Stimulated activated CD8-positive, alpha-beta memory T cell treated with anti-CD3 and anti-CD28 coated beads, Interleukin-15, amount 100 ng/mL, for 1 hour (primary cell): ENCODE measurements around the gene DMBT1.

Experiments
- DNase-seq: peaks from one replicate; pipeline ENCODE4 v3.0.0-alpha.2; 2020; ENCODE audit warnings: low read depth

DMBT1 gene

DNA sequence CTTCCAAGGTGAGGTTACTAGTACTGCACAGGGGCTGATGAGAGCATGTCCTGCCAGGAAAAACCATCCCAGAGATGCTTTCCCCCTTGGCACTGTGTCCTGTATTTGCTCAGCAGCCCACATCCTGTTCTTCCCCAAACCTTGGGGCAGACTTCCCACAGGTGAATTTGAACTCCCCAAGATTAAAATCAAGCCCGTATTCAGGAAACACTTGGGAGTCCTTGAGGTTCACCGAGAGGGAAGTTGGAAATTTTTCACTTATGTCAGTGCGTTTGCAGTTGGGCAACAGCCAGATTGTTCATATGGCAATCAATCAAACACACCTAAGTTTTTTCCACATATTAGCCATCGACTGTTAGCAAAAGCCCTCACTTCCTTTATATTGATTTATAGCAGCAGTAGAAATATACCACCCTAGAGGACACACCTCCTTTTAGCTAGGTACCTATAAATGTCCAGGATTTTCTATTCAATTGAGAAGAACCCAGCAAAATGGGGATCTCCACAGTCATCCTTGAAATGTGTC lies at the start of gene DMBT1:
Gene DMBT1 (plus strand): TSS at position 476 of the 526 bp plus-strand sequence. CDS start 17 bp downstream, at position 493.
- no peak for DNase-seq

DNA sequence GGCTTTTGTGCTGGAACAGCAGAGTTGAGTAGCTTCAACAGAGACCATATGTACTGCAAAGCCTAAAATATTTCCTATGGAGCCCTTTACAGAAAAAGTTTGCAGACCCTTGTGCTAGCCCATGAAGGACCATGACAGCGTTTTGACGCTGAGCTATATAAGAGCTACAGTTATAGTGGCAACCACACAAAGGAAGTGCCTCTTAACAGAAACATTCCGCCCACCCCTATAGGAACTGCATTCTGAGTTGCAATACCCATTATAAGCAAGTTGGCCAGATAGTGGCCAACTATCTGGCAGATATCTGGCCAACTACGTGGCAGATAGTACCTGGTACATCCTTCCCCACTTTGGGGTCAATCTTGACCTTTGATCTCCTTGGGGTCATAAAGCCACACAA lies 47.5 kb upstream of the DMBT1 start:
- no peak for DNase-seq

DNA sequence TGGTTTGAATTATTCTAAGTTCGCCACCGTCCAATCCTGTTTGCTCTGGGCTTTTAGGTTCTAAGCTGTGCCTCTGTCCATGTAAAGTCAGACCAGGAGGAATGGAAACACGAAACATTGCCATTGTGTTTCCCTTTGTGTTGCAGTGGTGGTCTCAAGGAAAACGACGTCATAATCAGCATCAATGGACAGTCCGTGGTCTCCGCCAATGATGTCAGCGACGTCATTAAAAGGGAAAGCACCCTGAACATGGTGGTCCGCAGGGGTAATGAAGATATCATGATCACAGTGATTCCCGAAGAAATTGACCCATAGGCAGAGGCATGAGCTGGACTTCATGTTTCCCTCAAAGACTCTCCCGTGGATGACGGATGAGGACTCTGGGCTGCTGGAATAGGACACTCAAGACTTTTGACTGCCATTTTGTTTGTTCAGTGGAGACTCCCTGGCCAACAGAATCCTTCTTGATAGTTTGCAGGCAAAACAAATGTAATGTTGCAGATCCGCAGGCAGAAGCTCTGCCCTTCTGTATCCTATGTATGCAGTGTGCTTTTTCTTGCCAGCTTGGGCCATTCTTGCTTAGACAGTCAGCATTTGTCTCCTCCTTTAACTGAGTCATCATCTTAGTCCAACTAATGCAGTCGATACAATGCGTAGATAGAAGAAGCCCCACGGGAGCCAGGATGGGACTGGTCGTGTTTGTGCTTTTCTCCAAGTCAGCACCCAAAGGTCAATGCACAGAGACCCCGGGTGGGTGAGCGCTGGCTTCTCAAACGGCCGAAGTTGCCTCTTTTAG lies 46.3 kb upstream of the DMBT1 start:
- no peak for DNase-seq

DNA sequence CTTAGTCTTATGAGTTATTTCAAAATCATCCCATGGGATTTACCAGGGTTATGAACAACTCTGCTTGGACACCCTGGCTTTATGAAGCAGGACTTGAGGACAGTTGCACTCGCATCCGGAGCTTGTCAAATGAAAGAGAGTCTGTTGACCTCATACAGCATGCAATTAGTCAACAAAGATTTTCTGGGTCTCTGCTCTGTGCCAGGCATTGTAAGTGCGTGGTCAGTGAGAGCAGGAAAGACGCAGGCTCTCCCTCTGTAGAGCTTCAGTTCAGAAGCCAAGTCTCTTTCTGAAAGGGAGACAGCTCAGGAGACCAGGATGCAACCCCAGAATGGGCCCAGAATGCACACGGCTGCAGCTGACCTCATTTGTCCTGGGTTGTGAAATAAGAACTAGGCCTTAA lies 45.5 kb upstream of the DMBT1 start:
- no peak for DNase-seq

DNA sequence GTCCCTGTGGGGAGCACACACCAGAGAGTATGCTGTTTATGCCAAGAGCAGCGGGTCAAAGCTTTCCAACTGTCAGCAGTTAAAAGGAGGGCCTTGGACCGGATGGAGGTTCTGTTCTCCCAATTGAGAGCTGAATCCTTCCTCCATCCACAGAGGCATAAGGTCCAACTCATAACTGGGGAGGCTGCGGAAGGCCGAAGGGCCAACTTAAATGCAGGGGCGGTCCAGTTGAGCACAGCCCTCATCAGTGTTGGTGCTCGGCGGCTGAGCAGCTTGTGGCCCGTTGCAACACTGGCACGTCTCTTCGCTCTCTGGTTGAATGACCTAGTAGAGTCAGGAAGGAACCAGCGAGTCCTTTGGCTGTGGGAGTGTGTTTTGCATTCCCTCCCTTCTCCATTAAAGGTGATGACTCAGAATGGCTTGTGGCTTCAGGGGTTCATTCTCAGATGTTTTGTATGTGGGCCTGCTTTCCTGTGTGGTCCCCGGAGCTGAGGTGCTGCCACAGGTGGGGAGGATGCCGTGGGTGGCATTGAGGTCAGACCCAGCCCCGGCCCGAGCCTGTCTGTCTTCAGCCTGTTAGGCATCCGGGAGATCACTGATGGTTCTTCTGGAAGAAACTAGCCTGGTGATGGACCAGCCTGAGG lies 44.8 kb upstream of the DMBT1 start:
- no peak for DNase-seq

DNA sequence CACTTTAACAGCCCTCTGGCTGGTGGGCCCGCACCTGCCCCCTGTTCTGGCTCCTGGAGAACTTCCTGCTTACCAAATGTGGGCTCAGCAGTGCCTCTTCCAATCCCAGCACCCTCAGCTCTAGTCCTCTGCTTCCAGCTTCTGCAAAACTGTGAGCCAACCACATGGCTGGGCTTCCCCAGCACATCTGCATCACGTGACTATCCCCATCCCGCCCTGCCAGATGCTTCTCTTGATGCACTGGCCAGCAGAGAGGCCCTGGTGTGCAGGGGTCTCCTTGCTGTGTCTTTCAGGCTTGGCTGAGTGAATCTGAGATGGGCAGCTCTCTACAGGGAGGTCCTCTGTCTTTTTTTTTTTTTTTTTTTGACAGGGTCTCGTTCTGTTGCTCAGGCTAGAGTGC lies 43.8 kb upstream of the DMBT1 start:
- no peak for DNase-seq

DNA sequence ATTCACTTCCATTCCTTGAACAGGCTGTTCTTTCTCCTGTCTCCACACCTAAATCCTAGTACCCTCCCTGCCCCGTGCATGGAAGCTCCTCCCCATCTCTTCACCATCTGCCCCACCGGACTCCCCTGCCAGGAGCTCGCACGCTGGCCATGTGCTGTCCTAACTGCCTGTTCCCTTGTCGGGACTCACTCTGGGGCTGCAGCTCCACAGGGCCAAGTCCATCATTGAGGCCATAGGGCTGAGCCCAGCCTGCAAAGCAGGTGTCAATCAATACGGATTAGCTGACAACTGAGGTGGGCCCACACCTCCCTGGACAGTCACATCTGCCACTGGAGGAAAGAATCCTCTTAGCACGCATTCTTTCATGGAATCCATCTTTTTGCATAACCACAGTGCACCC lies 41.4 kb upstream of the DMBT1 start:
- DNase-seq: no peak

DNA sequence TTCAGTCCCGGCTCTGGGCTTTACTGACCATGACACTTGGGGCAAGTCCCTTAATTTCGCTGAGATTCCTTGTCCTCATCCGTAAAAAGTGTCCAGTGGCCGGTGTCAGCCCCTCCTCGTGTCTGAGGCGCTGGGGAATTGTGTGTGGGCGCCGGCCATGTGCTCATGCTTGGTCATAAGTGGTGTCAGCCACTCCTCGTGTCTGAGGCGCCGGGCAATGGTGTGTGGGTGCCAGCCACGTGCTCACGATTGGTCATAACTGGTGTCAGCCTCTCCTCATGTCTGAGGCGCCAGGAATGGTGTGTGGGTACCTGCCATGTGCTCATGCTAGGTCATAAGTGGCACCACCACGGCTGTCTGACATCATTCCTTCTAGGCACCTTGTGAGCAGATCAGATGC lies 40.7 kb upstream of the DMBT1 start:
- no peak for DNase-seq

DNA sequence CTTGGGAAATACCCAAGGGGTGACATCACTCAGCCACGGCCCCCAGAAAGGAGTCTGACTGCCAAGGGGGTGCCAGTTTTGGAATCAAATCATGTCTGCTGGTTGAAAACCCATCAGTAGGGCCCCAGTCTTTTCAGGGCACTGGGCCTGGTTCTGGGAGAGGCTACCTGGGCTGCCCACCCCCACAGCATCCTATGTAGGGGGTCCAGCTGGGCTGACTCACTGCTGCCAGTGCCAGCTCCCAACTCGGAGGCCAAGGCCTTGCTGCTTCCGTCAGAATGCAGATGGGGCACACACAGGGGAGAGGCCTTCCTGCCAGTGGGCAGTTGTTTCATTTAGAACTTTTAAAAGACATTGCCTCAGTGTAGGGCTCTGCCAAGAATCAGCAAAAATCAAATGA lies 39.5 kb upstream of the DMBT1 start:
- no peak for DNase-seq

DNA sequence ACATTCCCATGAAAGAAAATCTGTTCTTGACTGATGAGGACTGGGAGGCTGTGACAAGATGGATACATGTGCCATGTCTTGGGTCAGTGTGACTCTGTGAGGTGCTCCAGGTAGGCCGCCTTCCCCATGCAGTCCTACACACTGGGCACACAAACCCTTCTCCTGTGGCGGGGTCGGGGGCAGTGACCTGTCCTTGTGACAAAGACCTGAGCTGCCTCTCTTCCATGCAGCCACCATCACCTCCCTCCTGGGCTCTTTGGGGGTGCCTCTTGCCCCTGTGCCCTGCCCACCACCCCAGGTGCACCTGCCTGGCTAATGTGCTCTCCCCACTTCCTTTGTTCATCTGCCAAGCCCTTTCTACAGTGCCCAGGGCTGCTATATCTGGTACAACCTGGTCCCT lies 35.7 kb upstream of the DMBT1 start:
- no peak for DNase-seq

DNA sequence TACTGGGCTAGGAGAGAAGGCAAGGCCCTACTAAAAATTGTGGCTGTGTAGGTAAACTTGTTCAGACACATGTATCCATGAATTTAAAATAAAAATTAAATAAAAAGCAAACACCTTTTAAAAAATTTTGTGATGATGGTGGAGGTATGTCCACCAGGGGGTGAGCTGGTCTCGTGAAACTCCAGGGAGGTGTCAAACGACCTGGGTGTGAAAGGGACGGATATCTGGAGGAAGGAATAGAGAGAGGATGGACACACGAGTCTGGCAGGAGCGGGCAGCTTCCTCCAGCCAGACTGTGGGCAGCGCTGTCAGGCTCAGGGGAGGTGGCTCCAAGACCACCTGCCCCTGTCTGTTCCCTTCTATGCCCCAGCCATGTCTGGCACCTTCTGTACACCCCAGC lies 34.8 kb upstream of the DMBT1 start:
- DNase-seq: no peak

DNA sequence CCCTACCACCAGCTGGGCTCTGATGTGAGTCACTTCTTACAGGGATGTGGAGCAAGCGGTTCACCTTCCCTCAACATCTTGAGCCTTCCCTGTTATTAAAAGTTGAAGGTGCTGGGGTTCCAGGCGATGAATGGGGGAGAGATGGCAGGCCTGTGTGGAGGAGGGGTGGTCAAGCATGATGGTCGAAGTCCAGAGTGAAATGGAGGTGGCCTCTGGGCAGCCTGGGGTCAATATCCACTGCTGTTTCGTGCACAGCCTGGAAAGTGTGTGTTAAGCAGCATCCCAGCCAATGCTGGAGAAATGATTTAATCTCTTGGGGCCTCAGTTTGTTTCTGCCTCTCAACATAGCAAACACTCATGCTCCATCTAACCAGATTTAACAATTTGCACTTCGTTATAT lies 33.7 kb upstream of the DMBT1 start:
- DNase-seq: no peak

DNA sequence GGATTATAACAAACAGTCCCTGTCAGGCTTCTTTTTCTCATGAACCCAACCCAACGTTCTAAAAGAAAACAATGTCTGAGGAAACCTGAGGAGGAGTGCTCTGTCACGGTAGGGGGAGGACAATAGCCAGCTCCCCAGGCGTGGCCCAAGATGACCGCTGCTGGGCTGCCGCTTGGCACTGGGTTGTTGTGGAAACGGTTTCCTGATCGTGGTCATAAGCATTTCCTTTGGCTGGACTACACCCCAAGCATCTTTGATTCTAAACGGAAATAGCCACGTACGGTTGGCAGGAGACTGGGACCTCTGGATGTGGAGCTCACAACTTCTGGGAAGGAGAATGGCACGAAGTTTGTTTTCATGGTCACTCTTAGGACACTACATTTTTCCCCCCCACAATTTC lies 30.4 kb upstream of the DMBT1 start:
- no peak for DNase-seq

DNA sequence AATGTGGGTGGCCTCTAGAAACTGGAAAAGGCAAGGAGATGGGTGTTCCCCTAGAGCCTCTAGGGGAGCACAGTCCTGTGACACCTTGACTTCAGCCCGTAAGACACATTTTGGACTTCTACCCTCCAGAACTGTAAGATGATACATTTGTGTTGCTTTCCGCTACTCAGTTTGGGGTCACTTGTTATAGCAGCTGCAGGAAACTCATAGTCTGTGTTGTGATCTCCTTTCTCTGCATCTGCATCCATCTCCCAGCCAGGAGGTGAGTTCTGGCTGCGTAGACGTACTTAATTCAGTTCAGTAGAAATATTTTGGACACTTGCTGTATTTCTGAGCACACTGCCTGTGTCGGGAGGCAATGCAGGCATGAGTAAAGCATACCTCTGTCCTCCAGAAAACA lies 29.3 kb upstream of the DMBT1 start:
- DNase-seq: no peak

DNA sequence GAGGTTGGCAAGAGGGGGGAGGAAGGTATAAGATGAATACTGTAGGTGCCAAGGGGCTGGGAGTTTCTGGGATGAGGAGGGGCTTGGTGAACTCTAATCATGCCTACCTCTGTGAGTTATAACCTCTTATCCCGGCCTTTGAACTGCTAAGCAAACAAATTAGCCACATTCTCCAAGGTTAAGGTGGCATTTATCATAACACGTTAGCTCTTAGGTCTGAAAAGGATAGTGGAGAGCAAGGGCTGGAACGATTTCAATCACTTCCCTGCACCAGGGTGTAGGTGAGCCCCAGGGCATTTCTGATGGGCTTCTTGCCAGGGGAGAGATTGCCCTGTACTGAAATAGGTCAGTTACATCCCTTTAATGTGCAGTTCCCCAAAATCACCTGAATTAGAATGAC lies 28.6 kb upstream of the DMBT1 start:
- no peak for DNase-seq

DNA sequence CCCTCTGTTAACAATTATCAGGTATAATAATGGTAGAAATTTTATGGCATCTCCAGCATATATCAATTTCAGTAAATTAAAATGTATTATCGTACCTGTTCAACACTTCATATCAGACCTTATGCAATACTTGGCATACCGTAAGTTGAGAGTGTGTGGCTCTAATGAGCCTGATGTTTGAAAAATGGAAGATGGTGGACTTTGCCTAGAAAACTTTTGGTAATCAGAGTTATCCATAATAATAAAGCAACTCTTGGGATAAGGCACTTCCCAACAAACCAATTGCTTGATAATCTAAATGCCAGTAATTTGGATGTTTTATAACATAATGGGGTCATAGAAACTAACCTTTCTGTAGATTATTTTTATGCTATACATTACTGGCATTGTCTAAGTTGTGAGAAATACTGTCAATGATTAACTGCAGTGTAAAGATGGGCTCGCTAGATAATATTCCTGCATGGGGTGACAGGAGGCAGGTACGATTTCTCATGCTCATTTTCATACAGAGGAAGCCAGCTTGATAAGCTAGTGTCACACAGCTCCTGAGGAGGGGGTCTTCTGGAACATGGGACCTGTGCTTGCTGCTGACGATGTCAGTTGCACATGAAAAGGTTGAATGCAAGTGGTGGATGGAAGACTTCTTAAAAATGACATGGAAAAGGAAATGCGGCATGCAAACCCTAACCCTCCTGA lies 27.8 kb upstream of the DMBT1 start:
- no peak for DNase-seq

DNA sequence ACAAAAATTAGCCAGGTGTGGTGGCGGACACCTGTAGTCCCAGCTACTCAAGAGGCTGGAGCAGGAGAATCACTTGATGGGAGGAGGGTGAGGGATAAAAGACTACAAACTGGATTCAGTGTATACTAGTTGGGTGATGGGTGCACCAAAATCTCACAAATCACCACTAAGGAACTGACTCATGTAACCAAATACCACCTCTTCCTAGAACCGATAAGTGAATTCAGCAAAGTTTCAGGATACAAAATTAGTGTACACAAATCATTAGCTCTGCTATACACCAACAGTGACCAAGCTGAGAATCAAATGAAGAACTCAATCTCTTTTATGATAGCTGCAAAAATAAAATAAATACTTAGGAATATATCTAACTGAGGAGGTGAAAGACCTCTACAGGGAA lies 23.0 kb upstream of the DMBT1 start:
- no peak for DNase-seq

DNA sequence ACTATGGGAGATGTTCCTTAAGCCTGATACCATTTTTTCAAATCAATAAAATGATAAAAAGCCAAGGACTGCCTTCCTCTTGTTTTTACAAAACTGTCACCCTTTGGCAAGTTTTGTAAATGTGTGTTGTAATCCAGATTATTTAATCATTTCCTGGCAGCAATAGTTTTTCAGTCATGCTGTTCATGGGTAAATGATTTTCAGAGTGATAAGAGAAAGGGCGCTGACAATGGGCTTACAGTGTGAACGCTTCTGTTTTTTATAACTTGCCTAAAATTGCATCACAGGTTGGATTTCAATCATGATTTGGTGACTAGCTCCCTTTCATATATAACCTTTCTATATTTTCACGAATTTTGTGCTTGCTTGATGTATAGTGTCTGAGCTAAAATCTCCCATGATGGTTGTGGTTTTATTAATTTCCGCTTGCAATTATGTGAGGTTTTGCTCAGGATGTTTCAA lies 19.0 kb upstream of the DMBT1 start:
- DNase-seq: no peak

DNA sequence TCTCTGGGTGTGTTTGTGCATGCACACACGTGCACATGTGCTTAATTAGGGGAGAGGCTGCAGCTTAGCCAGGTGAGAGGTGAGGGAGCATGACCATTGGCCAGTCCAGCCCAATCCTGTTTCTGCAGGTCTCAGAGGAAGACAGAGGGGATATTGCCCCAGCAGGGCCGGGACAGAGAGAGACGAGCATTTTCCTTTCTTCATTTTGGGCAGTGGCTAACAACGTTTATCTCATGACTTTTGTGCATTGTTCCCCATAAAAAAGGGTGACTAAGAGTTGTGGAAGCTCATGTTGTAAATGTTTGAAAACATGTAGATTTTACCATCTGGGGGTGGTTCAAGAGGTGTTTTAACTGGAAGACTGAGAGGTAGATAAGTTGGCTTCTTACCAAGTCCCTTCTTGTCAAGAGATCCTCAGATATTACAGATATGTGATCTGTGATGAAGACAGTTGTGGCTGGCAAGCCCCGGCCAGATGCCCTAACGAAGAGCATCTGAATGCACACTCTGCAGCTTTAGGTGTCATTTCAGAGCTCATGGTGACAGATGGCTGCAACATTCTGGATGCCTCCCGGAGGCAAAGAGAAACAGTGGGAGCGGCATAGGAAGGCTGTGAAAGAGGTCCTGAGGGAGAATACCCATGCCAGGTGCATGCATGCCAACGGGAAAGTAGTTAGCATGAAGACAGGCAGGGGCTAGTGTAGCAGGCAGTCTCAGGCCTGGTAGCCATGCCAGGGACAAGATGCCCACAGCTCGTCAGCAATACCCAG lies 16.7 kb upstream of the DMBT1 start:
- DNase-seq: no peak

DNA sequence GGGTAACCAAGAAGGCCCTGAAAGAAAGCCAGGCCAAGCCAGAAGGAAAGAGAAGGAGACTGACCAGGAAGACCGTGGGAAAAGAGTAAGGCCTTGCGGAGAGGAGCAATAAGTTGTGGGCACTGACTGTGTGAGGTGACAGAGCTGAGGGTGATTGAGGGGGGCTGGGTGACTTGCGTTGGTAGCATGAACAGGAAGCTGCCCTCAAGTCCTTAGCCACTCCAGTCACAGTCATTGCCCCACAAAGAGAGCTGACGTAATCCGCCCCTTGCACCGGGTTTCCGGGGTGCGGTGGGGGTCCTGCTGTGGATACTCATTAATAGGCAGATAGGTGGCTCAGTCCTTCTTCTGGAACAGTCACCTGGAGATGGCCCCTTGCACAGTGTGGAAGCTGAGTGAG lies 16.1 kb upstream of the DMBT1 start:
- DNase-seq: no peak

DNA sequence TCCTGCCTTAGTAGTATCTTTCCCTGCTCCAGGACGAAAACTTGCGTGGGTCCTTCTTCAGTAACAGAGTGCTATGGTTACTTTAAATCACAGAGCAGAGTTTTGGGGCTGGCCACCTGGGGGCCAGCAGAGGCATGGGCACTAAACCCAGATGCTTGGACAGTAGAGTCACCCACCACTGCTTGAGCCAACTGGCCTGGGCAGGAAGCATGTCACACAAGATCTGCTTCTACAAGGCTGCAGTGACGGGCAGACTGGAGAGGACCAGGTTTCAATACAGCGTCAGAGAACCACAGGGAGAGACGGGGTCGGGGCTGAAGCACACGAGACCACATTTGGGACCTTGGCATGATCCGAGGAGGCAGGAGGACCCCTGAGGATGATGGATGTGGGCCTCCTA lies 14.3 kb upstream of the DMBT1 start:
- DNase-seq: no peak

DNA sequence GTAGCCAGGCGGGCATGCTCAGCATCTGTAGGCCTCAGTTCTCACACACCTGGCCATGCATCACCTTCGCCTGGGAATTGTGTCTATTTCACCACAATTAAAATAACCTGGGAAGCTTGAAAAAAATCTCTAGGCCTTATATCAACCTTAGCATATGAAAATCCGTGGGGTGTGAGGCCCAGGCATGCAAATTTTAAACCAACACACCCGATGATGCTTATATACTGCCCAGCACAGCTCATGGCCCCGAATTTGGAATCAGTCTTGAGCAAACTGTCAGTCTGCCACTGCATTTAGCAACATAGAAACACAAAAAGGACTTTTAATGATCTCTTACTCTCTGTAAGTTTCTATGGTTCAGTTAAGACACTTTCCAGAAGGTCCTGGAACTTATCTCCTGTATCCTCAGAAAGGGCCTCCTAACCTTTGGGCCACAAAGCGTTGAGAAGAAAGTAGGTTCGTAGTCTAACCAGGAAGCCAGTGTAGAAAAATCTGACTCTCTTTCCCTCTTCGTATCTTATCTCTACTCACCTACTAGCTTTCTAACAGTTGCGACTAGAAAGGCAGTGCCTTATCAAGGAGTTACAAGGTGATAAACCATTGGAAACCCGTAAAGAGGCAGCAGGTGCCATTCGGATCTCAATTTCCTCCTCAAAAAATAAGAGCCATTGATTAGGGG lies 12.0 kb upstream of the DMBT1 start:
- DNase-seq: no peak
